ENCODE data around the gene SPP1. TPM values are rescaled to one million over a fixed set of nuclear protein-coding genes. Genes with fewer than 3 reads are reported as not detected.
A peak's percentile ranks its signal among the peaks of the same experiment; 100 is the strongest.

SPP1 gene
- polyA plus RNA-seq, 1 experiment: 4.9 TPM

- POLR2A ChIA-PET: no interaction called here
Measured at GRCh38 chr4:87973283-87974169, 2.0 kb upstream of the SPP1 start.

GRCh38 chr4:87974856-87975462 lies 555 bp upstream of the SPP1 start:
- TF ChIP-seq CTCF (IDR thresholded peaks at IDR 0.05; ENCODE audit: insufficient read depth, low read depth, low read length): no peak
- H3K4me3 ChIP-seq (ENCODE audit: low read depth, low read length): no peak overlapping the region
- ChIA-PET POLR2A (no interaction called here), CTCF (interaction anchor here (0.8 to 3.0 kb wide), 6 partner anchors 7 to 430 kb away, joined by 3 to 23 read pairs (median 9); no protein-coding TSS in a partner anchor)
- no peaks in the 10 kb centered on the region for H3K27me3 ChIP-seq (ENCODE audit: control insufficient read depth, insufficient read depth, low read length)
- no peak for DNase-seq (ENCODE audit: low read depth)
- H3K36me3 ChIP-seq (ENCODE audit: control insufficient read depth, insufficient read depth, low read length): no peaks in the 10 kb centered on the region

More at GRCh38 chr4:87973283-87974169, 2.0 kb upstream of the SPP1 start:
- TF ChIP-seq CTCF (IDR thresholded peaks at IDR 0.05; ENCODE audit: insufficient read depth, low read depth, low read length): peak; percentile 83
- H3K36me3 ChIP-seq (ENCODE audit: control insufficient read depth, insufficient read depth, low read length): no peaks in the 10 kb centered on the region
- H3K27me3 ChIP-seq (ENCODE audit: control insufficient read depth, insufficient read depth, low read length): no peaks in the 10 kb centered on the region
- peak overlapping the region; percentile 17; the same call in 1 of the 2 replicates for H3K4me3 ChIP-seq (ENCODE audit: low read depth, low read length)
- CTCF ChIA-PET: interaction anchor here (0.6 to 3.0 kb wide), 16 partner anchors 10 to 429 kb away, joined by 3 to 23 read pairs (median 6); no protein-coding TSS in a partner anchor
- DNase-seq (ENCODE audit: low read depth): peak; percentile 84

GRCh38 chr4:87977521-87978278 lies 2.2 kb downstream of the SPP1 start:
- H3K36me3 ChIP-seq (ENCODE audit: control insufficient read depth, insufficient read depth, low read length): no peaks in the 10 kb centered on the region
- ChIA-PET POLR2A (no interaction called here), CTCF (interaction anchor here (0.6 to 2.1 kb wide), 4 partner anchors 8 to 129 kb away, joined by 3 to 12 read pairs (median 6); no protein-coding TSS in a partner anchor)
- no peak for TF ChIP-seq CTCF (IDR thresholded peaks at IDR 0.05; ENCODE audit: insufficient read depth, low read depth, low read length)
- no peak for DNase-seq (ENCODE audit: low read depth)
- H3K27me3 ChIP-seq (ENCODE audit: control insufficient read depth, insufficient read depth, low read length): no peaks in the 10 kb centered on the region
- H3K4me3 ChIP-seq (ENCODE audit: low read depth, low read length): no peak overlapping the region

GRCh38 chr4:87978681-87979080 lies 3.2 kb downstream of the SPP1 start:
- CTCF ChIA-PET: interaction anchor here (0.6 to 1.2 kb wide), 2 partner anchors 24 to 258 kb away, joined by 3 to 5 read pairs; no protein-coding TSS in a partner anchor
- Histone ChIP-seq H3K4me3 (ENCODE audit: low read depth, low read length) (no peak overlapping the region), H3K27me3 (ENCODE audit: control insufficient read depth, insufficient read depth, low read length) (no peaks in the 10 kb centered on the region), H3K36me3 (ENCODE audit: control insufficient read depth, insufficient read depth, low read length) (no peaks in the 10 kb centered on the region)
- no peak for DNase-seq (ENCODE audit: low read depth)
- POLR2A ChIA-PET: no interaction called here
- no peak for TF ChIP-seq CTCF (IDR thresholded peaks at IDR 0.05; ENCODE audit: insufficient read depth, low read depth, low read length)

Measured in BJ (cell line).